Body of pancreas (tissue), 4 donors: ENCODE measurements around the gene LRIT1. TPM values are rescaled to one million over a fixed set of nuclear protein-coding genes. Genes with fewer than 3 reads are reported as not detected.

Experiments used
- ATAC-seq: fragments of 150-250 bp; one replicate; pipeline ENCODE4 v1.9.1; 2016
- DNase-seq, 4 donors: peaks; one replicate each; pipeline ENCODE4 v3.0.0-alpha.2; 2019
- H3K27ac ChIP-seq, 4 donors: fragments of 200-600 bp; sonication (generic); 1 replicate in 3 of 4; 2 replicates in 1 of 4; pipeline versions ENCODE4 v1.5.1 to v1.6.1; 2016 to 2019; ENCODE audit warnings: mild to moderate bottlenecking in 1 of 4, mixed read lengths in 1 of 4, moderate library complexity in 1 of 4
- H3K27me3 ChIP-seq, 2 donors: fragments of 200-600 bp; sonication (generic); one replicate each; pipeline ENCODE4 v1.6.0; 2016; ENCODE audit warnings: mild to moderate bottlenecking in 1 of 2
- H3K36me3 ChIP-seq, 2 donors: fragments of 200-600 bp; sonication (generic); replicated peaks in 1 of 2; 2 replicates each; pipeline ENCODE4 v1.5.1; 2016; ENCODE audit warnings: low read depth in 2 of 2; ENCODE audit not compliant: insufficient read depth in 1 of 2
- H3K4me1 ChIP-seq: fragments of 200-600 bp; sonication (generic); one replicate; pipeline ENCODE4 v1.6.0; 2016
- H3K4me3 ChIP-seq, 2 donors: fragments of 200-600 bp; sonication (generic); 1 replicate in 1 of 2; 2 replicates in 1 of 2; pipeline ENCODE4 v1.5.1; 2016 to 2019
- H3K9me3 ChIP-seq, 3 donors: fragments of 200-600 bp; sonication (generic); 1 replicate in 2 of 3; 2 replicates in 1 of 3; pipeline ENCODE4 v1.5.1; 2016
- POLR2A ChIP-seq, 3 donors: fragments of 450-650 bp; IDR thresholded peaks; one replicate each; pipeline ENCODE4 v1.6.1; 2016; ENCODE audit warnings: antibody characterized with exemption in 3 of 3, mild to moderate bottlenecking in 2 of 3
- WGBS, 2 donors: methylation state at CpG; one replicate each; pipeline ENCODE4 v1.1.5; 2017; 5-methylcytosine and 5-hydroxymethylcytosine counted together
- intact Hi-C: fragments of 100-400 bp; cut with DNase I; formaldehyde crosslinking; loops from one replicate; pipeline ENCODE4 v1.15.1; 2023
- total RNA-seq, 2 donors: library from RNA; depleted of rRNA; stranded (reverse); fragments of >200 nt; gene quantifications; one replicate each; pipeline ENCODE4 v1.1.0, GENCODE V29; 2016
- TF ChIP-seq, protein P1 (sequence below), 7 experiments: fragments of 450-650 bp in 4 of 7; fragments of 200-600 bp in 3 of 7; sonication (generic) in 3 of 7; IDR thresholded peaks; one replicate each; pipeline ENCODE4 v1.5.1; 2016 to 2019; ENCODE audit warnings: antibody characterized with exemption in 7 of 7

Gene LRIT1
- total RNA-seq, 2 donors from 2014 or later = not detected

DNA sequence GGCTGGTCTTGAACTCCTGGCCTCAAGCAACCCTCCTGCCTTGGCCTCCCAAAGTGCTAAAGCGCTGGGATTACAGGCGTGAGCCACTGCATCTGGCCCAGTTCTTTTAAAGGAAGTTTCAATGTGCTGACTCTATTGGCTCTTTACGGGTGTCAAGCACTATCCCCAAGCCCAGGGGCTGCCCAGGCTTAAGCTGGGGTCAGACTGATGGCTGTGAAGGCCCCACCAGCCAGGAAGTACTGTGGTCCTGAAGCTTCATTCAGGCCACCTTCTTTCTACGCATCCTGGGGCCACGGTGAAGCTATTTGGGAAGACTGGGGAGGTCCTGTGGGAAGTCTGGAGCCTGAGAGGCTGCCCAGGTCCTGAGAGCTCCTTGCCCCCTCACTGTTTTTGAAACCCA is 59.7 kb downstream of the LRIT1 start:
- H3K27me3 ChIP-seq = no peaks in the 10 kb centered on the region
- no peaks in the 10 kb centered on the region for H3K9me3 ChIP-seq
- no peak overlapping the region for H3K27ac ChIP-seq
- no peak for DNase-seq
- H3K4me3 ChIP-seq = no peak overlapping the region
- H3K4me1 ChIP-seq = no peaks in the 10 kb centered on the region
- intact Hi-C loops = no loop called here
- 75 to 81% methylated on average over 5 of the region's 5 CpGs for WGBS, 2 donors
- no peak for ATAC-seq
- TF ChIP-seq, protein P1, sequence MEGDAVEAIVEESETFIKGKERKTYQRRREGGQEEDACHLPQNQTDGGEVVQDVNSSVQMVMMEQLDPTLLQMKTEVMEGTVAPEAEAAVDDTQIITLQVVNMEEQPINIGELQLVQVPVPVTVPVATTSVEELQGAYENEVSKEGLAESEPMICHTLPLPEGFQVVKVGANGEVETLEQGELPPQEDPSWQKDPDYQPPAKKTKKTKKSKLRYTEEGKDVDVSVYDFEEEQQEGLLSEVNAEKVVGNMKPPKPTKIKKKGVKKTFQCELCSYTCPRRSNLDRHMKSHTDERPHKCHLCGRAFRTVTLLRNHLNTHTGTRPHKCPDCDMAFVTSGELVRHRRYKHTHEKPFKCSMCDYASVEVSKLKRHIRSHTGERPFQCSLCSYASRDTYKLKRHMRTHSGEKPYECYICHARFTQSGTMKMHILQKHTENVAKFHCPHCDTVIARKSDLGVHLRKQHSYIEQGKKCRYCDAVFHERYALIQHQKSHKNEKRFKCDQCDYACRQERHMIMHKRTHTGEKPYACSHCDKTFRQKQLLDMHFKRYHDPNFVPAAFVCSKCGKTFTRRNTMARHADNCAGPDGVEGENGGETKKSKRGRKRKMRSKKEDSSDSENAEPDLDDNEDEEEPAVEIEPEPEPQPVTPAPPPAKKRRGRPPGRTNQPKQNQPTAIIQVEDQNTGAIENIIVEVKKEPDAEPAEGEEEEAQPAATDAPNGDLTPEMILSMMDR (IDR thresholded peaks at IDR 0.05) = no peak
- TF ChIP-seq POLR2A (IDR thresholded peaks at IDR 0.05) = no peak
- no peaks in the 10 kb centered on the region for H3K36me3 ChIP-seq

Other genes starting within 250 kb of the LRIT1 start
- gene GHITM, start 102.0 kb downstream of the LRIT1 start, total RNA-seq = 10 to 100 TPM; 52.1 to 55.5 TPM
- gene GPR15LG, start 67.7 kb downstream of the LRIT1 start, total RNA-seq = not detected
- gene CDHR1, start 47.0 kb downstream of the LRIT1 start, total RNA-seq = under 1 TPM in 1 of 2 donors, not detected in 1; 0.26 TPM
- gene LRIT2, start 16.0 kb downstream of the LRIT1 start, total RNA-seq = not detected
- gene RGR, start 3.5 kb upstream of the LRIT1 start, total RNA-seq = not detected
- gene CCSER2, start 87.0 kb upstream of the LRIT1 start, total RNA-seq = 10 to 100 TPM; 14.5 to 20.0 TPM